Lower leg skin (tissue), 4 donors: Measurements from ENCODE around the gene SLC30A9. TPM values are rescaled to one million over a fixed set of nuclear protein-coding genes. Genes with fewer than 3 reads are reported as not detected.

ENCODE experiments used
- DNase-seq, 2 donors: peaks; one replicate each; pipeline ENCODE4 v3.0.0-alpha.2; 2019; ENCODE audit warnings: low spot score in 2 of 2
- H3K4me3 ChIP-seq: fragments of 200-600 bp; sonication (generic); 2 replicates; pipeline ENCODE4 v1.5.1; 2017; ENCODE audit warnings: mild to moderate bottlenecking, low read depth; ENCODE audit not compliant: poor library complexity, severe bottlenecking
- CTCF ChIP-seq, 3 donors: fragments of 450-650 bp; IDR thresholded peaks; one replicate each; pipeline ENCODE4 v1.5.1; 2016; ENCODE audit warnings: antibody characterized with exemption in 3 of 3, mild to moderate bottlenecking in 3 of 3, moderate library complexity in 2 of 3
- POLR2A ChIP-seq, 2 donors: fragments of 450-650 bp; IDR thresholded peaks; one replicate each; pipeline ENCODE4 v1.6.1; 2016 to 2017; ENCODE audit warnings: antibody characterized with exemption in 2 of 2, mild to moderate bottlenecking in 1 of 2, moderate library complexity in 1 of 2
- WGBS, 2 donors: methylation state at CpG; one replicate each; pipeline ENCODE4 v1.1.5; 2018; 5-methylcytosine and 5-hydroxymethylcytosine counted together
- intact Hi-C: fragments of 100-400 bp; cut with DNase I; formaldehyde crosslinking; loops from one replicate; pipeline ENCODE4 v1.15.0; 2023; ENCODE audit warnings: low total_unique reads
- total RNA-seq, 4 donors: library from RNA; depleted of rRNA; stranded (reverse); fragments of >200 nt; gene quantifications; one replicate each; pipeline ENCODE4 v1.1.0, GENCODE V29; 2016

Gene SLC30A9
- total RNA-seq, 4 donors from 2014 or later = 32.2 to 40.8 (median 34.8) TPM

- intact Hi-C loops = loop anchor here (10.0 kb wide), 1 partner anchor 348 kb away; no protein-coding TSS in a partner anchor
- no peak overlapping the region for H3K4me3 ChIP-seq
- 91 to 94% methylated on average over 4 of the region's 4 CpGs for WGBS, 2 donors
- DNase-seq = no peak
- no peak for TF ChIP-seq CTCF (IDR thresholded peaks at IDR 0.05)
- TF ChIP-seq POLR2A (IDR thresholded peaks at IDR 0.05) = no peak
Observed at GRCh38 chr4:41963105-41963504, 27.2 kb upstream of the SLC30A9 start.

- no peak for TF ChIP-seq CTCF (IDR thresholded peaks at IDR 0.05)
- TF ChIP-seq POLR2A (IDR thresholded peaks at IDR 0.05) = no peak
- no peak overlapping the region for H3K4me3 ChIP-seq
- no peak for DNase-seq
- 88 to 96% methylated on average over 1 of the region's 1 CpG for WGBS, 2 donors
- intact Hi-C loops = loop anchor here (10.0 kb wide), 1 partner anchor 350 kb away; no protein-coding TSS in a partner anchor
Observed at GRCh38 chr4:41964401-41964800, 25.9 kb upstream of the SLC30A9 start.

DNA sequence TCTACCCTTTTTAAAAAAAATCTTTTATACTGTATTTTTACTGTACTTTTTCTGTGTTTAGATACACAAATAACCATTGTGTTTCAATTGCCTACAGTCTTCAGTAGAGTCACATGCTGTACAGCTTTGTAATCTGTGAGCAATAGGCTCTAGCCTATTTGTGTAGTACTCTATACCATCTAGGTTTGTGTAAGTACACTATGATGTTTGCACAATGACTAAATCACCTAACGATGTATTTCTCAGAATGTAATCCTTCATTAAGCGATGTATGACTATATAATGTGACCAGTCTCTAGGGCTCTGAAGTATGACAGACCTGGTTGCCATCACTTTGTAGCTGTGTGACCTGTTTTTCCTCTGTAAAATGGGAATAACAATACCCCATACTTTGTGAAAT lies 22.9 kb upstream of the SLC30A9 start:
- intact Hi-C loops = loop anchor here (10.0 kb wide), 1 partner anchor 353 kb away; no protein-coding TSS in a partner anchor
- no peak overlapping the region for H3K4me3 ChIP-seq
- no peak for DNase-seq
- WGBS, 2 donors = 93 to 98% methylated on average over 2 of the region's 2 CpGs
- TF ChIP-seq CTCF (IDR thresholded peaks at IDR 0.05) (no peak), POLR2A (IDR thresholded peaks at IDR 0.05) (no peak)

DNA sequence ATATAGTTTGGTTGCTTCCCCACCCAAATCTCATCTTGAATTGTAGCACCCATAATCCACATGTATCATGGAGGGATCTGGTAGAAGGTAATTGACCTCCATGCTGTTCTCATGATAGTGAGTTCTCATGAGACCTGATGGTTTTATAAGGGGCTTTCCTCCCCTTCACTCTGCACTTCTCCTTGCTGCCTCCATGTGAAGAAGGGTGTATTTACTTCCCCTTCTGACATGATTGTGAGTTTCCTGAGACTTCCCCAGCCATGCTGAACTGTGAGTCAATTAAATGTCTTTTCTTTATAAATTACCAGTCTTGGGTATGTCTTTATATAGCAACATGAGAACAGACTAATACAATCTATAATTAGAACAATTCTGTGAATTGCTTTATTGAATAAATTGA lies 20.7 kb upstream of the SLC30A9 start:
- H3K4me3 ChIP-seq = no peak overlapping the region
- no peak for TF ChIP-seq CTCF (IDR thresholded peaks at IDR 0.05)
- no peak for TF ChIP-seq POLR2A (IDR thresholded peaks at IDR 0.05)
- intact Hi-C loops = loop anchor here (10.0 kb wide), 1 partner anchor 355 kb away; no protein-coding TSS in a partner anchor
- DNase-seq = no peak

DNA sequence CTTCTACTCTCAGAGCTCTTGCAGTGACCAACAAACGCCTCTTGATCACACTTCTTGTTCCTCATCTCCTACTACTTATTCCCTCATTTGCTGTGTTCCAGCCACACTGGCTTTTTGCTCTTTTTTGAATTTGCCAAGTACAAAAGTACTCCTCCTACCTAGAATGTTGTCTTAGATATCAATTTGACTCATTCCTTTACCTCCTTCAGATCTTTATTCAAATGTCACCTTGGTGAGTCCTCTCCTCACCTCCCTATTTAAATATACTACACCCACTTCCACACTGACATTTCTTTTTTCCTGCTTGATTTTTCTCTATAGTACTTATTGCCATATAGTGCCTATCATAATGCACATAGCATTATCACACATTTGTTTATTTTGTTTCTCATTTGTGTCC lies 15.0 kb upstream of the SLC30A9 start:
- DNase-seq = no peak
- H3K4me3 ChIP-seq = no peak overlapping the region
- intact Hi-C loops = no loop called here
- WGBS, 2 donors = 69 to 88% methylated on average over 1 of the region's 1 CpG
- TF ChIP-seq CTCF (IDR thresholded peaks at IDR 0.05) (no peak), POLR2A (IDR thresholded peaks at IDR 0.05) (no peak)
